ENCODE data around the gene TTLL5. TPM values are rescaled to one million over a fixed set of nuclear protein-coding genes. Genes with fewer than 3 reads are reported as not detected.

TTLL5 gene
- total and polyA plus RNA-seq, 9 of the 15 experiments (the other 6 are each of a cell fraction or from before 2014, with no cell fraction given) = 4.1 to 18.9 (median 12.6) TPM

DNA sequence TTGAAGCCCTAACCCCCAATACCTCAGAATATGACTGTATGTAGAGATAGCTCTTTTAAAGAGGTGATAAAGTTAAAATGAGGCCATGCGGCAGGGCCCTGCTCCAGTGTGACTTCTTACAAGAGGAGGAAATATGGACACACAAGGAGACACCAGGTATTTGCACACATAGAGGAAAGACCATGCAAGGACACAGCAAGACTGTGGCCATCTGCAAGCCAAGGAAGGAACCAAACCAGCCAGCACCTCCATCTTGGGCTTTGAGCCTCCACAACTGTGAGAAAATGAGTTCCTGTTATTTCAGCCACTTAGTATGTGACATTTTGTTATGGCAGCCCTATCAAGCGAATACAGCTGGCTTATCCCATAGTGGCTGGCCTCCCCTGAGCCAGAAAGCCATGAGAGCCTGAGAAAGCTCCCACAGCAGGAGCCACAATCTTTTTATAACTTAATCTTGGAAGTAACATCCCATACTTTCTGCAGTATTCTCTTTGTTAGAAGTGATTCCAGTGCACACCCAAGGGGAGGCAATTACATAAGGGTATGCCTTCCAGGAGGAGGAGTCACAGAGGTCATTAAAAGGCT, 272.8 kb downstream of the TTLL5 start (continued):
- TF ChIP-seq MAZ (CRISPR knock-in tag; conservative IDR thresholded peaks at IDR 0.05 in 1 of 2, IDR thresholded peaks at IDR 0.05 in 1 of 2) (peak in 1 of 2 experiments; percentile 59; a peak in 1 of 4 replicates), RB1 (IDR thresholded peaks at IDR 0.05; ENCODE audit: low read depth) (no peak), SMAD4 (CRISPR knock-in tag; conservative IDR thresholded peaks at IDR 0.05) (peak; percentile 80), ATF1 (CRISPR knock-in tag; IDR thresholded peaks at IDR 0.05) (no peak), ATF1 (tag; IDR thresholded peaks at IDR 0.05) (no peak), PTTG1 (tag; IDR thresholded peaks at IDR 0.05; ENCODE audit: low read depth) (peak; percentile 65; the same call in 1 of the 2 replicates), CXXC5 (CRISPR knock-in tag; IDR thresholded peaks at IDR 0.05) (peak; percentile 61), YY1 (IDR thresholded peaks at IDR 0.05; ENCODE audit: borderline replicate concordance in 1 of 3, control insufficient read depth in 1 of 3, extremely low read depth in 1 of 3, insufficient read depth in 3 of 3, insufficient read length in 1 of 3, insufficient replicate concordance in 2 of 3, low read depth in 1 of 3, low read length in 2 of 3) (peak in 2 of 3 experiments; percentile 24 to 80), NR2C1 (IDR thresholded peaks at IDR 0.05) (no peak), NR2C1 (tag; IDR thresholded peaks at IDR 0.05) (peak; percentile 39; the same call in 1 of the 2 replicates), IFI16 (CRISPR knock-in tag; IDR thresholded peaks at IDR 0.05) (0 out of 2 replicates have a peak, but pooled peaks have one; percentile 22), CBFA2T3 (IDR thresholded peaks at IDR 0.05) (0 out of 2 replicates have a peak, but pooled peaks have one; percentile 36), ZNF583 (CRISPR knock-in tag; IDR thresholded peaks at IDR 0.05) (peak; percentile 73; the same call in 1 of the 2 replicates), TAL1 (IDR thresholded peaks at IDR 0.05) (0 out of 2 replicates have a peak, but pooled peaks have one; percentile 4), RUNX1 (IDR thresholded peaks at IDR 0.05; ENCODE audit: low read depth) (no peak), ZNF436 (CRISPR knock-in tag; IDR thresholded peaks at IDR 0.05) (no peak), NR4A1 (CRISPR knock-in tag; IDR thresholded peaks at IDR 0.05) (no peak), NR4A1 (tag; IDR thresholded peaks at IDR 0.05) (peak; percentile 90), TCF3 (CRISPR knock-in tag; IDR thresholded peaks at IDR 0.05) (peak; percentile 66), SIN3B (IDR thresholded peaks at IDR 0.05; ENCODE audit: low read depth) (no peak)
- TF ChIP-seq, protein P1, sequence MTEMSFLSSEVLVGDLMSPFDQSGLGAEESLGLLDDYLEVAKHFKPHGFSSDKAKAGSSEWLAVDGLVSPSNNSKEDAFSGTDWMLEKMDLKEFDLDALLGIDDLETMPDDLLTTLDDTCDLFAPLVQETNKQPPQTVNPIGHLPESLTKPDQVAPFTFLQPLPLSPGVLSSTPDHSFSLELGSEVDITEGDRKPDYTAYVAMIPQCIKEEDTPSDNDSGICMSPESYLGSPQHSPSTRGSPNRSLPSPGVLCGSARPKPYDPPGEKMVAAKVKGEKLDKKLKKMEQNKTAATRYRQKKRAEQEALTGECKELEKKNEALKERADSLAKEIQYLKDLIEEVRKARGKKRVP (CRISPR knock-in tag; IDR thresholded peaks at IDR 0.05) = peak; percentile 59; the same call in 1 of the 2 replicates
- TF ChIP-seq, protein P2, sequence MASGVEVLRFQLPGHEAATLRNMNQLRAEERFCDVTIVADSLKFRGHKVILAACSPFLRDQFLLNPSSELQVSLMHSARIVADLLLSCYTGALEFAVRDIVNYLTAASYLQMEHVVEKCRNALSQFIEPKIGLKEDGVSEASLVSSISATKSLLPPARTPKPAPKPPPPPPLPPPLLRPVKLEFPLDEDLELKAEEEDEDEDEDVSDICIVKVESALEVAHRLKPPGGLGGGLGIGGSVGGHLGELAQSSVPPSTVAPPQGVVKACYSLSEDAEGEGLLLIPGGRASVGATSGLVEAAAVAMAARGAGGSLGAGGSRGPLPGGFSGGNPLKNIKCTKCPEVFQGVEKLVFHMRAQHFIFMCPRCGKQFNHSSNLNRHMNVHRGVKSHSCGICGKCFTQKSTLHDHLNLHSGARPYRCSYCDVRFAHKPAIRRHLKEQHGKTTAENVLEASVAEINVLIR (CRISPR knock-in tag; IDR thresholded peaks at IDR 0.05) = peak; percentile 29; the same call in 1 of the 2 replicates
- TF ChIP-seq, protein P3, sequence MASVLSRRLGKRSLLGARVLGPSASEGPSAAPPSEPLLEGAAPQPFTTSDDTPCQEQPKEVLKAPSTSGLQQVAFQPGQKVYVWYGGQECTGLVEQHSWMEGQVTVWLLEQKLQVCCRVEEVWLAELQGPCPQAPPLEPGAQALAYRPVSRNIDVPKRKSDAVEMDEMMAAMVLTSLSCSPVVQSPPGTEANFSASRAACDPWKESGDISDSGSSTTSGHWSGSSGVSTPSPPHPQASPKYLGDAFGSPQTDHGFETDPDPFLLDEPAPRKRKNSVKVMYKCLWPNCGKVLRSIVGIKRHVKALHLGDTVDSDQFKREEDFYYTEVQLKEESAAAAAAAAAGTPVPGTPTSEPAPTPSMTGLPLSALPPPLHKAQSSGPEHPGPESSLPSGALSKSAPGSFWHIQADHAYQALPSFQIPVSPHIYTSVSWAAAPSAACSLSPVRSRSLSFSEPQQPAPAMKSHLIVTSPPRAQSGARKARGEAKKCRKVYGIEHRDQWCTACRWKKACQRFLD (CRISPR knock-in tag; IDR thresholded peaks at IDR 0.05) = peak; percentile 53; the same call in 1 of the 2 replicates
- TF ChIP-seq, protein P4, sequence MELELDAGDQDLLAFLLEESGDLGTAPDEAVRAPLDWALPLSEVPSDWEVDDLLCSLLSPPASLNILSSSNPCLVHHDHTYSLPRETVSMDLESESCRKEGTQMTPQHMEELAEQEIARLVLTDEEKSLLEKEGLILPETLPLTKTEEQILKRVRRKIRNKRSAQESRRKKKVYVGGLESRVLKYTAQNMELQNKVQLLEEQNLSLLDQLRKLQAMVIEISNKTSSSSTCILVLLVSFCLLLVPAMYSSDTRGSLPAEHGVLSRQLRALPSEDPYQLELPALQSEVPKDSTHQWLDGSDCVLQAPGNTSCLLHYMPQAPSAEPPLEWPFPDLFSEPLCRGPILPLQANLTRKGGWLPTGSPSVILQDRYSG (tag; conservative IDR thresholded peaks at IDR 0.05; ENCODE audit: low read depth) = peak; percentile 80
